ENCODE measurements around the gene NEK4.

The NEK4 gene

GRCh38 chr3:52796411-52796810 is 25.7 kb upstream of the NEK4 start:
- Mint-ChIP-seq H3K27ac (no peak overlapping the region), H3K4me3 (no peak overlapping the region), H3K36me3 (ENCODE audit: low read depth) (no peaks in the 10 kb centered on the region), H3K4me1 (no peaks in the 10 kb centered on the region), H3K27me3 (ENCODE audit: low read depth) (no peaks in the 10 kb centered on the region), H3K9me3 (no peaks in the 10 kb centered on the region)
- TF ChIP-seq CTCF (IDR thresholded peaks at IDR 0.05; ENCODE audit: unreplicated experiment in 3 of 3): no peak

GRCh38 chr3:52795298-52795900 is 24.7 kb upstream of the NEK4 start:
- no peaks in the 10 kb centered on the region for H3K27me3 Mint-ChIP-seq (ENCODE audit: low read depth)
- H3K4me1 Mint-ChIP-seq: no peaks in the 10 kb centered on the region
- no peaks in the 10 kb centered on the region for H3K36me3 Mint-ChIP-seq (ENCODE audit: low read depth)
- no peak for TF ChIP-seq CTCF (IDR thresholded peaks at IDR 0.05; ENCODE audit: unreplicated experiment in 3 of 3)
- no peak overlapping the region for H3K27ac Mint-ChIP-seq
- no peaks in the 10 kb centered on the region for H3K9me3 Mint-ChIP-seq
- H3K4me3 Mint-ChIP-seq: no peak overlapping the region

- Mint-ChIP-seq H3K27ac (no peak within 1 kb of the TSS), H3K36me3 (ENCODE audit: low read depth) (no peaks in the 10 kb centered on the region), H3K4me3 (no peak within 1 kb of the TSS), H3K9me3 (no peaks in the 10 kb centered on the region), H3K27me3 (ENCODE audit: low read depth) (no peaks in the 10 kb centered on the region), H3K4me1 (no peaks in the 10 kb centered on the region)
- no peak for TF ChIP-seq CTCF (IDR thresholded peaks at IDR 0.05; ENCODE audit: unreplicated experiment in 3 of 3)
Measured at GRCh38 chr3:52794612-52795099, 23.9 kb upstream of the NEK4 start, which contains the start of gene ITIH3. ITIH3 (plus strand) TSS chr3:52794796; CDS start chr3:52794804, 8 bp downstream.

GRCh38 chr3:52793702-52794611 is 23.2 kb upstream of the NEK4 start:
- Mint-ChIP-seq H3K27ac (no peak overlapping the region), H3K27me3 (ENCODE audit: low read depth) (no peaks in the 10 kb centered on the region), H3K9me3 (no peaks in the 10 kb centered on the region), H3K36me3 (ENCODE audit: low read depth) (no peaks in the 10 kb centered on the region), H3K4me3 (no peak overlapping the region), H3K4me1 (no peaks in the 10 kb centered on the region)
- TF ChIP-seq CTCF (IDR thresholded peaks at IDR 0.05; ENCODE audit: unreplicated experiment in 3 of 3): no peak

- Mint-ChIP-seq H3K27me3 (ENCODE audit: low read depth) (no peaks in the 10 kb centered on the region), H3K4me3 (no peak overlapping the region), H3K9me3 (no peaks in the 10 kb centered on the region), H3K4me1 (no peaks in the 10 kb centered on the region), H3K27ac (no peak overlapping the region), H3K36me3 (ENCODE audit: low read depth) (no peaks in the 10 kb centered on the region)
- TF ChIP-seq CTCF (IDR thresholded peaks at IDR 0.05; ENCODE audit: unreplicated experiment in 3 of 3): no peak
Measured at GRCh38 chr3:52792961-52793695, 22.4 kb upstream of the NEK4 start.

Measured in nephron (organoid).